GM18498 (cell line): ENCODE measurements around the gene DNAI2.

Source experiments
- ATAC-seq: cut with Tn5 transposase; IDR thresholded peaks from one replicate; pipeline ENCODE4 v1.9.1; 2021; ENCODE audit warnings: mild to moderate bottlenecking, moderate library complexity; ENCODE audit not compliant: unreplicated experiment

DNAI2 gene

GRCh38 chr17:74335529-74336062, 61.6 kb downstream of the DNAI2 start:
- ATAC-seq: no peak

GRCh38 chr17:74336307-74336706, 62.3 kb downstream of the DNAI2 start:
- ATAC-seq: no peak

- ATAC-seq: no peak
Measured at GRCh38 chr17:74337834-74338500, 63.9 kb downstream of the DNAI2 start.

GRCh38 chr17:74339537-74340195, 65.6 kb downstream of the DNAI2 start:
- ATAC-seq: no peak

GRCh38 chr17:74340470-74341023, 66.5 kb downstream of the DNAI2 start:
- ATAC-seq: no peak

GRCh38 chr17:74342224-74342623, 68.2 kb downstream of the DNAI2 start:
- ATAC-seq: no peak

GRCh38 chr17:74343121-74343520, 69.1 kb downstream of the DNAI2 start:
- ATAC-seq: no peak

- no peak for ATAC-seq
Measured at GRCh38 chr17:74343526-74344284, 69.7 kb downstream of the DNAI2 start.

- ATAC-seq: no peak
Measured at GRCh38 chr17:74344658-74345057, 70.6 kb downstream of the DNAI2 start.

GRCh38 chr17:74345433-74346241, 71.6 kb downstream of the DNAI2 start:
- ATAC-seq: no peak

GRCh38 chr17:74347646-74348045, 73.6 kb downstream of the DNAI2 start:
- no peak for ATAC-seq

GRCh38 chr17:74349120-74349519, 75.1 kb downstream of the DNAI2 start:
- no peak for ATAC-seq

- no peak for ATAC-seq
Measured at GRCh38 chr17:74350486-74350885, 76.5 kb downstream of the DNAI2 start.

- no peak for ATAC-seq
Measured at GRCh38 chr17:74351552-74352210, 77.6 kb downstream of the DNAI2 start.

GRCh38 chr17:74353446-74354060, 79.5 kb downstream of the DNAI2 start:
- no peak for ATAC-seq

GRCh38 chr17:74354123-74354522, 80.1 kb downstream of the DNAI2 start:
- no peak for ATAC-seq

- no peak for ATAC-seq
Measured at GRCh38 chr17:74354561-74354960, 80.5 kb downstream of the DNAI2 start.

GRCh38 chr17:74355065-74355464, 81.0 kb downstream of the DNAI2 start:
- no peak for ATAC-seq

- no peak for ATAC-seq
Measured at GRCh38 chr17:74356646-74357465, 82.8 kb downstream of the DNAI2 start.
